ENCODE measurements around the gene WDR70. TPM values are rescaled to one million over a fixed set of nuclear protein-coding genes. Genes with fewer than 3 reads are reported as not detected.

The WDR70 gene
- total and polyA plus RNA-seq, 2 of the 8 experiments (the other 6 are each of a cell fraction or from before 2014, with no cell fraction given): 10.6 to 37.4 TPM

GRCh38 chr5:37724395-37725125, 345.4 kb downstream of the WDR70 start:
- H3K18ac ChIP-seq (ENCODE audit: extremely low read depth, low read length): no peak overlapping the region
- H3K79me1 ChIP-seq (ENCODE audit: low read depth, low read length): no peaks in the 10 kb centered on the region
- FAIRE-seq (no peak), DNase-seq (ENCODE audit: low read depth in 1 of 2, low spot score in 2 of 2) (no peak)
- WGBS, 2 experiments (ENCODE audit: extremely low coverage in 1 of 2, insufficient coverage in 1 of 2, insufficient read length in 1 of 2, insufficient replicate concordance in 2 of 2, low coverage in 1 of 2, low lambda C conversion rate in 2 of 2, missing lambda C conversion rate in 1 of 2): 89% methylated on average over 8 of the region's 8 CpGs; no CpG with 5 or more reads in 1 of the 2 experiments
- no peaks in the 10 kb centered on the region for H3K9me3 ChIP-seq (ENCODE audit: insufficient read depth in 2 of 2, low read depth in 1 of 2, low read length in 1 of 2)
- POLR2A ChIA-PET (ENCODE audit: partially characterized antibody): no interaction called here
- no peak overlapping the region for H3K14ac ChIP-seq (ENCODE audit: insufficient read length)
- no peak overlapping the region for H2BK12ac ChIP-seq (ENCODE audit: low read depth, low read length)
- no peak overlapping the region for H3K4me3 ChIP-seq (ENCODE audit: extremely low read depth in 1 of 4, insufficient read depth in 2 of 4, low read depth in 3 of 4, low read length in 4 of 4)
- H3K23me2 ChIP-seq (ENCODE audit: low read depth, low read length): no peaks in the 10 kb centered on the region
- H3K36me3 ChIP-seq (ENCODE audit: control insufficient read depth in 2 of 4, insufficient read depth in 4 of 4, low read length in 3 of 4): peaks cover 0 to 4% (median 3%) of the 10 kb centered on the region in 4 experiments; a peak in 4 of 8 replicates
- no peak for TF ChIP-seq SIX5 (IDR thresholded peaks at IDR 0.05; ENCODE audit: low read depth, low read length)
- peak; percentile 9 to 27 (median 19); a peak in 3 of 4 replicates for TF ChIP-seq CTCF (IDR thresholded peaks at IDR 0.05; ENCODE audit: control extremely low read depth in 1 of 3, insufficient read depth in 1 of 3, low read depth in 1 of 3, low read length in 3 of 3)
- TF ChIP-seq USF2 (IDR thresholded peaks at IDR 0.05; ENCODE audit: low read length): no peak
- TF ChIP-seq RAD21 (IDR thresholded peaks at IDR 0.05 in 1 of 2, conservative IDR thresholded peaks at IDR 0.05 in 1 of 2; ENCODE audit: low read depth in 2 of 2, low read length in 2 of 2): peak; percentile 7 to 36; a peak in 3 of 4 replicates
- H4K8ac ChIP-seq (ENCODE audit: extremely low read depth, insufficient read depth, low read length): no peak overlapping the region
- H2AFZ ChIP-seq (ENCODE audit: low read length): no peak overlapping the region
- H4K91ac ChIP-seq (replicated peaks; ENCODE audit: insufficient read length, low read length): no peak overlapping the region
- no peak overlapping the region for H3K4ac ChIP-seq (replicated peaks; ENCODE audit: insufficient read length, low read depth, low read length)
- peaks cover 0 to 6% (median 2%) of the 10 kb centered on the region in 4 experiments; a peak in 3 of 7 replicates for H3K4me1 ChIP-seq (replicated peaks in 1 of 4; ENCODE audit: control insufficient read depth in 3 of 4, insufficient read depth in 4 of 4, low read length in 3 of 4)
- H2BK20ac ChIP-seq (ENCODE audit: low read length): no peak overlapping the region
- no peak overlapping the region for H2BK120ac ChIP-seq (replicated peaks; ENCODE audit: low read depth, low read length)
- H4K20me1 ChIP-seq (replicated peaks in 1 of 2; ENCODE audit: control insufficient read depth in 1 of 2, insufficient read depth in 2 of 2, low read length in 2 of 2): no peaks in the 10 kb centered on the region
- CTCF ChIA-PET (ENCODE audit: partially characterized antibody): interaction anchor here (0.6 to 7.4 kb wide), 20 partner anchors 8 to 486 kb away, joined by 3 to 113 read pairs (median 4); no protein-coding TSS in a partner anchor
- no peak overlapping the region for H4K5ac ChIP-seq (ENCODE audit: insufficient read length, low read depth, low read length)
- no peak overlapping the region for H3K4me2 ChIP-seq (ENCODE audit: insufficient read depth in 1 of 2, low read depth in 2 of 2, low read length in 2 of 2)
- H2BK5ac ChIP-seq (ENCODE audit: low read depth, low read length): no peak overlapping the region
- H2AK5ac ChIP-seq (ENCODE audit: low read depth, low read length): no peak overlapping the region
- H3K56ac ChIP-seq (replicated peaks; ENCODE audit: insufficient read length, low read depth, low read length): no peak overlapping the region
- H3K27ac ChIP-seq (ENCODE audit: low read depth, low read length): no peak overlapping the region
- H3K79me2 ChIP-seq (ENCODE audit: control insufficient read depth in 1 of 2, insufficient read depth in 2 of 2, low read length in 2 of 2): no peaks in the 10 kb centered on the region
- H3K27me3 ChIP-seq (replicated peaks in 1 of 4; ENCODE audit: control insufficient read depth in 3 of 4, extremely low read depth in 1 of 4, insufficient read depth in 3 of 4, low read length in 3 of 4): no peaks in the 10 kb centered on the region
- no peak overlapping the region for H3K23ac ChIP-seq (ENCODE audit: insufficient read length)
- H2BK15ac ChIP-seq (ENCODE audit: low read length): no peak overlapping the region
- no peak overlapping the region for H3K9ac ChIP-seq (replicated peaks in 1 of 4; ENCODE audit: extremely low read depth in 1 of 4, low read depth in 3 of 4, low read length in 3 of 4)
